PFSK-1 (cell line): Measurements from ENCODE around the gene MUC4.

Experiments used
- FOXP2 ChIP-seq: optimal IDR thresholded peaks from 2 replicates; pipeline ENCODE3; 2011; ENCODE audit warnings: borderline replicate concordance, control low read depth, inconsistent platforms; ENCODE audit not compliant: insufficient read depth; ENCODE audit errors: extremely low read length, extremely low read depth
- POLR2AphosphoS5 ChIP-seq: IDR thresholded peaks from 2 replicates; pipeline ENCODE4 v1.6.1; 2012; ENCODE audit warnings: low read depth, mild to moderate bottlenecking, control low read depth, low read length, moderate library complexity
- REST ChIP-seq, 2 experiments: IDR thresholded peaks; 2 replicates each; pipeline versions ENCODE4 v1.6.1 to v1.8.0; 2011 to 2012; ENCODE audit warnings: low read depth in 2 of 2, low read length in 2 of 2, control low read depth in 1 of 2, inconsistent platforms in 1 of 2, mild to moderate bottlenecking in 1 of 2, moderate library complexity in 1 of 2; ENCODE audit not compliant: insufficient read depth in 1 of 2
- SIN3A ChIP-seq: IDR thresholded peaks from 2 replicates; pipeline ENCODE4 v1.6.1; 2012; ENCODE audit warnings: mild to moderate bottlenecking, low read length, moderate library complexity, borderline replicate concordance; ENCODE audit not compliant: insufficient read depth
- TAF1 ChIP-seq: IDR thresholded peaks from 2 replicates; pipeline ENCODE4 v1.6.1; 2012; ENCODE audit warnings: low read length, control low read depth, borderline replicate concordance; ENCODE audit not compliant: insufficient read depth

- TF ChIP-seq REST (IDR thresholded peaks at IDR 0.05; ENCODE audit: insufficient read depth in 1 of 2, low read depth in 2 of 2, low read length in 2 of 2) = no peak
- TF ChIP-seq TAF1 = no peak
- TF ChIP-seq POLR2AphosphoS5 = no peak
- TF ChIP-seq SIN3A = no peak
- TF ChIP-seq FOXP2 = no peak
Observed at GRCh38 chr3:195698647-195699387, 112.9 kb downstream of the MUC4 start.
